Gastrocnemius medialis (tissue), 4 donors: ENCODE measurements around the gene RILPL2.

Experiments
- CTCF ChIP-seq, 5 experiments: fragments of 450-650 bp in 3 of 5; fragments of 200-600 bp in 2 of 5; sonication (generic) in 2 of 5; IDR thresholded peaks in 4 of 5; conservative IDR thresholded peaks in 1 of 5; 1 replicate in 4 of 5; 2 replicates in 1 of 5; pipeline ENCODE4 v1.5.1; 2016 to 2019; ENCODE audit warnings: antibody characterized with exemption in 5 of 5, mild to moderate bottlenecking in 3 of 5, moderate library complexity in 3 of 5
- POLR2A ChIP-seq, 2 donors: fragments of 450-650 bp; IDR thresholded peaks; one replicate each; pipeline ENCODE4 v1.6.1; 2017; ENCODE audit warnings: antibody characterized with exemption in 2 of 2, mild to moderate bottlenecking in 2 of 2, moderate library complexity in 2 of 2

- TF ChIP-seq CTCF (IDR thresholded peaks at IDR 0.05 in 4 of 5, conservative IDR thresholded peaks at IDR 0.05 in 1 of 5): no peak
- TF ChIP-seq POLR2A (IDR thresholded peaks at IDR 0.05): no peak
Observed at GRCh38 chr12:123453165-123453564, 16.7 kb upstream of the RILPL2 start.
